Smooth muscle cell (in vitro differentiated cells): Measurements from ENCODE around the gene RPH3AL. TPM values are rescaled to one million over a fixed set of nuclear protein-coding genes. Genes with fewer than 3 reads are reported as not detected.

Experiments used
- DNase-seq: peaks from one replicate; lab custom pipeline; 2025; ENCODE audit not compliant: unreplicated experiment; lab: John Stamatoyannopoulos, UW
- H2AFZ ChIP-seq: fragments of 200-600 bp; sonication (generic); 2 replicates; pipeline ENCODE4 v1.6.0; 2016; ENCODE audit warnings: antibody characterized with exemption, low read depth, mild to moderate bottlenecking
- H3F3A ChIP-seq: fragments of 200-600 bp; sonication (generic); 2 replicates; pipeline ENCODE4 v1.6.0; 2017; ENCODE audit warnings: antibody characterized with exemption, low read depth
- H3K27ac ChIP-seq: fragments of 200-600 bp; sonication (generic); 2 replicates; pipeline ENCODE4 v1.5.1; 2016; ENCODE audit warnings: low read depth, mild to moderate bottlenecking
- H3K27me3 ChIP-seq: fragments of 200-600 bp; sonication (generic); 2 replicates; pipeline ENCODE4 v1.6.1; 2016; ENCODE audit warnings: low read depth, mild to moderate bottlenecking
- H3K36me3 ChIP-seq: fragments of 200-600 bp; sonication (generic); 2 replicates; pipeline ENCODE4 v1.5.1; 2016; ENCODE audit warnings: low read depth
- H3K4me1 ChIP-seq: fragments of 200-600 bp; sonication (generic); 2 replicates; pipeline ENCODE4 v1.5.1; 2016; ENCODE audit warnings: low read depth
- H3K4me2 ChIP-seq: fragments of 200-600 bp; sonication (generic); 2 replicates; pipeline ENCODE4 v1.6.0; 2016; ENCODE audit warnings: mild to moderate bottlenecking
- H3K4me3 ChIP-seq: fragments of 200-600 bp; sonication (generic); 2 replicates; pipeline ENCODE4 v1.5.1; 2016; ENCODE audit warnings: mild to moderate bottlenecking
- H3K79me2 ChIP-seq: fragments of 200-600 bp; sonication (generic); 2 replicates; pipeline ENCODE4 v1.6.0; 2016; ENCODE audit warnings: low read depth, mild to moderate bottlenecking
- H3K9ac ChIP-seq: fragments of 200-600 bp; sonication (generic); 2 replicates; pipeline ENCODE4 v1.6.0; 2016; ENCODE audit warnings: low read depth
- H3K9me3 ChIP-seq: fragments of 200-600 bp; sonication (generic); replicated peaks from 2 replicates; pipeline ENCODE4 v1.5.1; 2016; ENCODE audit warnings: low read depth
- H4K20me1 ChIP-seq: fragments of 200-600 bp; sonication (generic); 2 replicates; pipeline ENCODE4 v1.6.0; 2016; ENCODE audit warnings: low read depth
- WGBS: methylation state at CpG from one replicate; pipeline ENCODE4 v1.1.7; 2016; ENCODE audit warnings: low lambda C conversion rate; 5-methylcytosine and 5-hydroxymethylcytosine counted together
- polyA plus RNA-seq: library from polyadenylated mRNA; unstranded; fragments of >200 nt; fragmentation: Nextera tagmentation; extraction: Ambion mirVana; gene quantifications from 2 replicates; pipeline ENCODE4 v1.2.1, GENCODE V29; 2016
- total RNA-seq: library from RNA; depleted of rRNA; stranded (reverse); fragments of >200 nt; gene quantifications from 2 replicates; pipeline ENCODE4 v1.2.3, GENCODE V29; 2014
- TF ChIP-seq, protein P1 (sequence below): fragments of 200-600 bp; sonication (generic); IDR thresholded peaks from 2 replicates; pipeline ENCODE4 v1.5.1; 2017; ENCODE audit warnings: borderline replicate concordance, mild to moderate bottlenecking, antibody characterized with exemption; ENCODE audit not compliant: insufficient read depth, poor library complexity, severe bottlenecking

RPH3AL gene
- total and polyA plus RNA-seq, 2 experiments from 2014 or later: 1.8 to 3.3 TPM

DNA sequence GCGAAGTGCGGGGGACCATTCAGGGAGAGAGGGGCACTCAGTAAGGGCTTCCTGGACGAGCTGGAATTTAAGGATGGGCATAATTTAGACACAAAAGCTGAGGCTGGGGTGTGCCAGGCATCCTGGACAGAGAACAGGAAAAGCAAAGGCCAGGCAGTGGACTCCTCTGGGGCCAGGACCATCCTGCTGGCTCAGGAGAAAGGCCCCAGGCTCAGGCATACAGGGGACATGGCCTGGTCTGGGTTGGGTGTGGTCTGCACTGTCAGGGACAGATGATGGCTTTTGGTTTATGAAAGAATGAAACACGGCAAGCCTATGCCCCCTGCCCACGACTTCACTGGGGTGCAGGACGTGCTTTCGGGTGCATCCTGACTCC is 122.2 kb downstream of the RPH3AL start:
- DNase-seq: no peak
- no peak overlapping the region for H2AFZ ChIP-seq
- H4K20me1 ChIP-seq: no peaks in the 10 kb centered on the region
- no peak overlapping the region for H3K4me2 ChIP-seq
- H3K9ac ChIP-seq: no peak overlapping the region
- peaks cover 9% of the 10 kb centered on the region for H3K4me1 ChIP-seq
- H3K27ac ChIP-seq: no peak overlapping the region
- H3K36me3 ChIP-seq: no peaks in the 10 kb centered on the region
- no peak overlapping the region for H3K4me3 ChIP-seq
- no peaks in the 10 kb centered on the region for H3K27me3 ChIP-seq
- peaks cover 3% of the 10 kb centered on the region for H3F3A ChIP-seq
- 90% methylated on average over 7 of the region's 7 CpGs for WGBS
- H3K79me2 ChIP-seq: no peaks in the 10 kb centered on the region
- no peaks in the 10 kb centered on the region for H3K9me3 ChIP-seq
- TF ChIP-seq, protein P1, sequence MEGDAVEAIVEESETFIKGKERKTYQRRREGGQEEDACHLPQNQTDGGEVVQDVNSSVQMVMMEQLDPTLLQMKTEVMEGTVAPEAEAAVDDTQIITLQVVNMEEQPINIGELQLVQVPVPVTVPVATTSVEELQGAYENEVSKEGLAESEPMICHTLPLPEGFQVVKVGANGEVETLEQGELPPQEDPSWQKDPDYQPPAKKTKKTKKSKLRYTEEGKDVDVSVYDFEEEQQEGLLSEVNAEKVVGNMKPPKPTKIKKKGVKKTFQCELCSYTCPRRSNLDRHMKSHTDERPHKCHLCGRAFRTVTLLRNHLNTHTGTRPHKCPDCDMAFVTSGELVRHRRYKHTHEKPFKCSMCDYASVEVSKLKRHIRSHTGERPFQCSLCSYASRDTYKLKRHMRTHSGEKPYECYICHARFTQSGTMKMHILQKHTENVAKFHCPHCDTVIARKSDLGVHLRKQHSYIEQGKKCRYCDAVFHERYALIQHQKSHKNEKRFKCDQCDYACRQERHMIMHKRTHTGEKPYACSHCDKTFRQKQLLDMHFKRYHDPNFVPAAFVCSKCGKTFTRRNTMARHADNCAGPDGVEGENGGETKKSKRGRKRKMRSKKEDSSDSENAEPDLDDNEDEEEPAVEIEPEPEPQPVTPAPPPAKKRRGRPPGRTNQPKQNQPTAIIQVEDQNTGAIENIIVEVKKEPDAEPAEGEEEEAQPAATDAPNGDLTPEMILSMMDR: no peak

DNA sequence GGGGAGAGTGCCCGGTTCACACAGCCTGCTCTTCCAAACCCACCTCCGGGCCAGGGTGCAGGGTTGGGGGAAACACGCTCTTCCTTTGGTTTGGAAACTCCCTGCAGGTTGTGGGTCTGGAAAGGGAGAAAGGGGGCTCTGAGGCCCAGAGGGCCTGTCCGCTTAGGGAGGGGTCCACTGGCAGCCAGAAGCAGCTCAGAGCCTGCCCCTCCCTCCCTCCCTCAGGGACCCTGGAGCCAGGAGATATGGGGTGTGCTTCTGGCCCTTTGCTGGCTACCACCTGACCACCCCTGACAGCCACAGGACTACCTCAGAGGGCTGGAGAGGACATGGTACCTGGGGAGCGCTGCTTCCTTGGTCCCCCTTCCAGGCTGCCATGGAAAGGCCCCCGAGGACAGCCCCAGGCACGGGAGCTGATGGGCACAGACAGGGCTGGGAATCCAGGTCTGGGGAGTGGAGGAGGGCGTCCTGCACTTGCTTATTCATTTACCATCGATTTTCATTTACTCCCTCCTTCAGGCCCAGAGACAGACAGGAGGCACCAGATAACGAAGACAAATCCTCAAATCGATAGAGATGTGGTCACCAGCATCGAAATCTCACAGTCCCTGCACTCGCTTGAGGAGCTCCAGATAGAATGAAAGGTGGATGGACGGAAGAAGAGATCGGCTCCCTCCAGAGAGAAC is 122.8 kb downstream of the RPH3AL start:
- H3K4me1 ChIP-seq: peaks cover 9% of the 10 kb centered on the region
- no peaks in the 10 kb centered on the region for H3K36me3 ChIP-seq
- TF ChIP-seq, protein P1: no peak
- no peak for DNase-seq
- no peak overlapping the region for H3K27ac ChIP-seq
- H3K9me3 ChIP-seq: no peaks in the 10 kb centered on the region
- H4K20me1 ChIP-seq: no peaks in the 10 kb centered on the region
- no peak overlapping the region for H3K4me2 ChIP-seq
- H3K79me2 ChIP-seq: no peaks in the 10 kb centered on the region
- H3F3A ChIP-seq: peaks cover 3% of the 10 kb centered on the region
- no peak overlapping the region for H3K4me3 ChIP-seq
- no peak overlapping the region for H3K9ac ChIP-seq
- WGBS: 94% methylated on average over 15 of the region's 15 CpGs
- no peaks in the 10 kb centered on the region for H3K27me3 ChIP-seq
- H2AFZ ChIP-seq: no peak overlapping the region

DNA sequence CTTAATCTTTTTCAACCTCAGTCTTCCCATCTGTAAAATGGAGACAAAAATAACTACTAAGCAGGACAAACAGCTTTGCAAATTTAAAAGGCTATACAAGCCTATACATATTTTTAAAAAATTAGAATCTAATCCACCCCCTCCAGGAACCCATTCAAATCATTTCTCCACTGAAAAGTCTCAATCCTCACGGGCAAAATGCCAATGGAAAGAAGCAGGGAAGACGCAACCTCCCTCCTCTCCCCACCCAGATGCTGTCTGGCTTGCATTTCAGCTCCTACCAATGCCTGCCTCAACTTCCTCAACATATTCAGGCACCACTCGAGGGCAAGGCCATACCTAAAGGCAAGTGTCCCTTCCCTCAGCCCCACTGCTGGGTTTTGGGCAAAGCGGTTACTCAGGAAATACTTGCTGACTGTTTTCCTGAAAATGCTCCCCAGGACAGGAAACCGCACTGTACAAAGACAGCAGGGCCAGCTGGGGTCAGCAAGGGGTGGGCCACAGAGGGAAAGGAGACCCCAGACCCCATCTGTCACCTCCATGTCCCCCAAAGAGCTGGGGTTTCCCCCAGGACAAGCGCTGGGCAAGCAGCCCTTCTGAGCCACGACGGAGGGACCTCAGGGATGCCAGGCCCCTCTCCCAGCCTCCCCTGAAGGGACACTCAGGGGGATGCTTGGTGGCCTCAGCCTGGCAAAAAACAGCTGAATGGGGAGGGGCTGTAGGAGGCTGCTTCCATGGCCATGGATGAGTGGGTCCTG is 123.5 kb downstream of the RPH3AL start:
- Histone ChIP-seq H3K27me3 (no peaks in the 10 kb centered on the region), H3K4me3 (no peak overlapping the region), H4K20me1 (no peaks in the 10 kb centered on the region), H3K4me2 (no peak overlapping the region), H3K79me2 (no peaks in the 10 kb centered on the region), H2AFZ (no peak overlapping the region), H3K4me1 (peaks cover 9% of the 10 kb centered on the region), H3K9ac (no peak overlapping the region), H3K9me3 (no peaks in the 10 kb centered on the region), H3K27ac (no peak overlapping the region), H3K36me3 (no peaks in the 10 kb centered on the region), H3F3A (peaks cover 3% of the 10 kb centered on the region)
- WGBS: 94% methylated on average over 8 of the region's 8 CpGs
- TF ChIP-seq, protein P1: no peak
- no peak for DNase-seq
